Cardiac muscle cell (in vitro differentiated cells and primary cell): ENCODE data around the gene ENOX1. TPM values are rescaled to one million over a fixed set of nuclear protein-coding genes. Genes with fewer than 3 reads are reported as not detected.

Source experiments
- DNase-seq, 2 donors: peaks; one replicate each; pipeline versions ENCODE4 v3.0.0 to v3.0.0-alpha.2; 2010 to 2017; ENCODE audit warnings: low read depth in 1 of 2, low spot score in 1 of 2
- H3K27ac ChIP-seq: fragments of 200-600 bp; sonication (generic); 2 replicates; pipeline ENCODE4 v1.5.1; 2016
- H3K27me3 ChIP-seq: fragments of 200-600 bp; sonication (generic); 2 replicates; pipeline ENCODE4 v1.6.0; 2016; ENCODE audit warnings: control low read depth
- H3K36me3 ChIP-seq: fragments of 200-600 bp; sonication (generic); 2 replicates; pipeline ENCODE4 v1.5.1; 2016; ENCODE audit warnings: control low read depth
- H3K4me1 ChIP-seq: fragments of 200-600 bp; sonication (generic); 2 replicates; pipeline ENCODE4 v1.8.1; 2017; ENCODE audit warnings: low read depth, mild to moderate bottlenecking, mixed run types
- H3K4me3 ChIP-seq: fragments of 200-600 bp; sonication (generic); 2 replicates; pipeline ENCODE4 v1.5.1; 2016; ENCODE audit warnings: mild to moderate bottlenecking
- H3K9me3 ChIP-seq: fragments of 200-600 bp; sonication (generic); 2 replicates; pipeline ENCODE4 v1.5.1; 2017; ENCODE audit warnings: low read depth, mild to moderate bottlenecking, control low read depth
- polyA plus RNA-seq: library from polyadenylated mRNA; unstranded; fragments of >200 nt; fragmentation: Nextera tagmentation; extraction: Ambion mirVana; gene quantifications from 2 replicates; pipeline ENCODE4 v1.2.1, GENCODE V29; 2016
- total RNA-seq: library from RNA; depleted of rRNA; stranded (reverse); fragments of >200 nt; gene quantifications from 2 replicates; pipeline ENCODE4 v1.2.3, GENCODE V29; 2016
- TF ChIP-seq, protein P1 (sequence below): IDR thresholded peaks from 2 replicates; pipeline ENCODE4 v1.5.1; 2012; ENCODE audit warnings: low read depth, mild to moderate bottlenecking, low read length

ENOX1 gene
- total and polyA plus RNA-seq, 2 experiments from 2014 or later = 2.0 to 5.1 TPM

GRCh38 chr13:43464578-43465264 lies 322.1 kb downstream of the ENOX1 start:
- Histone ChIP-seq H3K36me3 (no peaks in the 10 kb centered on the region), H3K4me1 (no peaks in the 10 kb centered on the region), H3K4me3 (no peak overlapping the region), H3K9me3 (no peaks in the 10 kb centered on the region), H3K27ac (no peak overlapping the region), H3K27me3 (no peaks in the 10 kb centered on the region)
- TF ChIP-seq, protein P1, sequence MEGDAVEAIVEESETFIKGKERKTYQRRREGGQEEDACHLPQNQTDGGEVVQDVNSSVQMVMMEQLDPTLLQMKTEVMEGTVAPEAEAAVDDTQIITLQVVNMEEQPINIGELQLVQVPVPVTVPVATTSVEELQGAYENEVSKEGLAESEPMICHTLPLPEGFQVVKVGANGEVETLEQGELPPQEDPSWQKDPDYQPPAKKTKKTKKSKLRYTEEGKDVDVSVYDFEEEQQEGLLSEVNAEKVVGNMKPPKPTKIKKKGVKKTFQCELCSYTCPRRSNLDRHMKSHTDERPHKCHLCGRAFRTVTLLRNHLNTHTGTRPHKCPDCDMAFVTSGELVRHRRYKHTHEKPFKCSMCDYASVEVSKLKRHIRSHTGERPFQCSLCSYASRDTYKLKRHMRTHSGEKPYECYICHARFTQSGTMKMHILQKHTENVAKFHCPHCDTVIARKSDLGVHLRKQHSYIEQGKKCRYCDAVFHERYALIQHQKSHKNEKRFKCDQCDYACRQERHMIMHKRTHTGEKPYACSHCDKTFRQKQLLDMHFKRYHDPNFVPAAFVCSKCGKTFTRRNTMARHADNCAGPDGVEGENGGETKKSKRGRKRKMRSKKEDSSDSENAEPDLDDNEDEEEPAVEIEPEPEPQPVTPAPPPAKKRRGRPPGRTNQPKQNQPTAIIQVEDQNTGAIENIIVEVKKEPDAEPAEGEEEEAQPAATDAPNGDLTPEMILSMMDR = no peak
- DNase-seq = no peak

DNA sequence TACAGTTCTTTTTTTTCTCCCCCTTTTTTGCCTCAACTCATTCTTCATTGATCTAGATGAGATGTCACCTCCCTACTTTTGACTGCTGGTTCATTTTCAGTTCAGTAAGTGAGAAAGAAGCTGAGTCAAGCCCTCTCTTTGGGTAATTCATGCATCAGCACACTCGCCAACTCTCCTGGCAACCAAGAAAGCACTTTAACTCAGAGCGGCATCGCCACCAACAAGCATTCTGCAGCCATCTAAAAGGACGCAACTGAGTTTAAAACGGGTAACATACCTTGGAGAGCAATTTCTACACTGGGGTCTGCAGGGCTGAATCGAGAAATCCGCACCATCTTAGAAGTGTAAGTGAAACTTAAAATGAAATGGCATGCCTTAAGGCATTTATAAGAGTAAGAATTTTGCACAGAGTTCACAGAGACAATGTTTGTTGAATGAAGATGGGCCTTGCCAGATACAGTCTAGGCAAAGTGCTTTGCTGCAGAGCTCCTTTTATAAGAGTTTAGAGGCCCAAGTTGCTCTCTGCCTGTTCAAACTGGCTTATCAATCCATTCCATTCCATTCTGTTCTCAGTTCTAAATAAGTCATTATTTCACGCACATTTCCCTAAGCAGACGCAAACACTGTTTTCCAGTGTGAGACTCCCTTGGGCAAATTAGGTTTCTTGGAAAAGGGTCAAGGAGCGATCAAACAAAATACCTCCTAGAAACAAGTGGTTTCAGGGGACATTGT lies 338.0 kb downstream of the ENOX1 start:
- H3K9me3 ChIP-seq = no peaks in the 10 kb centered on the region
- no peak for DNase-seq
- no peak overlapping the region for H3K27ac ChIP-seq
- TF ChIP-seq, protein P1 = no peak
- no peaks in the 10 kb centered on the region for H3K36me3 ChIP-seq
- H3K4me1 ChIP-seq = peaks cover 2% of the 10 kb centered on the region
- H3K27me3 ChIP-seq = no peaks in the 10 kb centered on the region
- no peak overlapping the region for H3K4me3 ChIP-seq

- no peaks in the 10 kb centered on the region for H3K27me3 ChIP-seq
- H3K36me3 ChIP-seq = no peaks in the 10 kb centered on the region
- DNase-seq = no peak
Observed at GRCh38 chr13:43446126-43446525, 340.6 kb downstream of the ENOX1 start.

DNA sequence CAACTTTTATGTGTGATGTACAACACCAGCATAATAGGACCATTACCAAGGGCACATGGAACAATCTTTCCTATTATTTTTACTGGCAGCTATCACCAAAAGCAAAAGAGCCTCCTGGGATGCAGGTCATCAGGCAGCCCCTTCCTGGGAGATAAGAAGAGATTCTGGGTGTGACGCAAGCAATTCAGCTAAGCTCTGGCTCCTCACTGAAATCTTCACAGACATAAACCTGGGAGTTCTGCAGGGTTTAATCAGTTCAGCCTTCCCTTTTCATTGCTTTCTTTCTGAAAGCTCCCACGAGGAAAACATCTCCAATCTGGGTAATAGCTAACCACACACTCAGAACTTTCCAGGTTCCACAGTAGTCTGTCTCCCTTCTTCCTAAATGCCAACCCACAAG lies 341.1 kb downstream of the ENOX1 start:
- no peak overlapping the region for H3K27ac ChIP-seq
- H3K27me3 ChIP-seq = no peaks in the 10 kb centered on the region
- DNase-seq = peak in 1 of 2 donors; percentile 18
- no peaks in the 10 kb centered on the region for H3K9me3 ChIP-seq
- TF ChIP-seq, protein P1 = no peak
- H3K36me3 ChIP-seq = no peaks in the 10 kb centered on the region
- H3K4me1 ChIP-seq = peaks cover 11% of the 10 kb centered on the region
- no peak overlapping the region for H3K4me3 ChIP-seq

More at GRCh38 chr13:43446126-43446525, 340.6 kb downstream of the ENOX1 start:
- Histone ChIP-seq H3K4me1 (peaks cover 11% of the 10 kb centered on the region), H3K9me3 (no peaks in the 10 kb centered on the region), H3K27ac (no peak overlapping the region), H3K4me3 (no peak overlapping the region)
- TF ChIP-seq, protein P1 = no peak

GRCh38 chr13:43444081-43444480 lies 342.7 kb downstream of the ENOX1 start:
- no peak for DNase-seq
- Histone ChIP-seq H3K27ac (peak overlapping the region; percentile 39), H3K4me3 (no peak overlapping the region), H3K4me1 (peaks cover 11% of the 10 kb centered on the region), H3K27me3 (no peaks in the 10 kb centered on the region), H3K36me3 (no peaks in the 10 kb centered on the region), H3K9me3 (no peaks in the 10 kb centered on the region)
- TF ChIP-seq, protein P1 = no peak
